Testis (tissue), 2 donors: ENCODE results near the gene ANO10.

Experiments
- CTCF ChIP-seq, 3 experiments: fragments of 450-650 bp in 2 of 3; fragments of 200-600 bp in 1 of 3; sonication (generic) in 1 of 3; IDR thresholded peaks; one replicate each; pipeline ENCODE4 v1.5.1; 2016 to 2019; ENCODE audit warnings: antibody characterized with exemption in 3 of 3, mild to moderate bottlenecking in 2 of 3, moderate library complexity in 1 of 3
- POLR2A ChIP-seq: fragments of 450-650 bp; IDR thresholded peaks from one replicate; pipeline ENCODE4 v1.6.1; 2017; ENCODE audit warnings: antibody characterized with exemption, mild to moderate bottlenecking, moderate library complexity

GRCh38 chr3:43316783-43317460 lies 304.9 kb downstream of the ANO10 start:
- TF ChIP-seq POLR2A (no peak), CTCF (IDR thresholded peaks at IDR 0.05) (no peak)
